Sigmoid colon (tissue), 3 donors: ENCODE data around the gene AKAP17A.

Experiments
- POLR2A ChIP-seq, 2 donors: fragments of 450-650 bp; IDR thresholded peaks; one replicate each; pipeline ENCODE4 v1.6.1; 2016; ENCODE audit warnings: antibody characterized with exemption in 2 of 2, mild to moderate bottlenecking in 2 of 2, moderate library complexity in 2 of 2
- TF ChIP-seq, protein P1 (sequence below), 4 experiments: fragments of 450-650 bp in 3 of 4; fragments of 200-600 bp in 1 of 4; IDR thresholded peaks; one replicate each; pipeline ENCODE4 v1.5.1; 2016 to 2019; ENCODE audit warnings: antibody characterized with exemption in 4 of 4, mild to moderate bottlenecking in 3 of 4, moderate library complexity in 2 of 4

DNA sequence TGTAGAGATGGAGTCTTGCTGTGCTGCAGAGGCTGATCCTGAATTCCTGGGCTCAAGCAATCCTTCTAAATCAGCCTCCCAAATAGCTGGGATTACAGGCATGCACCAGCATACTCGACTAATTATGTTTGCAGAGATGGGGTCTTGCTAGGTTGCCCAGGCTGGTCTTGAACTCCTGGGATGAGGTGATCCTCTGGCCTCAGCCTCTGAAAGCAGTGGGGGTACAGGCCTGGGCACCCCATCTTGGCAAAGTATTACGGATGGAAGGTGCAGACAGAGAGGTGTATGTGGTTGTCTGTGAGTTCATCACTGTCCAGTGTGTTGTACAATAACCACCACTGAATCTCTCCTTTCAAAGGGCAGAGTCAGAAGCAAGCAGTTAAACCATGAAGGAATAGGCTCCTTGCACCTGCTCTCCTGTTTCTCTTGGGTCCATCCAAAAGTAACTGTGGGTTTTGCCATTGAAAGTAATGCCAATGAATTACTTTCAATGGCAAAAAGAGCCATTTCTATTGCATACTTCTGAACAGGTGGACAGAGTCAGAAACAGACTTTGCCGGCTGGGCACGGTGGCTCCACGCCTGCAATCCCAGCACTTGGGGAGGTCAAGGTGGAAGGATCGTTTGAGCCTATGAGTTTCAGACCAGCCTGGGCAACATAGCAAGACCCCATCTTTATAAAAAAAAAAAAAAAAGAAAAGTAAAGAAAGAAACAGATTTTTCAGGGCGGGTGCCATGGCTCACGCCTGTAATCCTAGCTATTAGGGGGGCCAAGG is 7.0 kb upstream of the AKAP17A start:
- TF ChIP-seq, protein P1, sequence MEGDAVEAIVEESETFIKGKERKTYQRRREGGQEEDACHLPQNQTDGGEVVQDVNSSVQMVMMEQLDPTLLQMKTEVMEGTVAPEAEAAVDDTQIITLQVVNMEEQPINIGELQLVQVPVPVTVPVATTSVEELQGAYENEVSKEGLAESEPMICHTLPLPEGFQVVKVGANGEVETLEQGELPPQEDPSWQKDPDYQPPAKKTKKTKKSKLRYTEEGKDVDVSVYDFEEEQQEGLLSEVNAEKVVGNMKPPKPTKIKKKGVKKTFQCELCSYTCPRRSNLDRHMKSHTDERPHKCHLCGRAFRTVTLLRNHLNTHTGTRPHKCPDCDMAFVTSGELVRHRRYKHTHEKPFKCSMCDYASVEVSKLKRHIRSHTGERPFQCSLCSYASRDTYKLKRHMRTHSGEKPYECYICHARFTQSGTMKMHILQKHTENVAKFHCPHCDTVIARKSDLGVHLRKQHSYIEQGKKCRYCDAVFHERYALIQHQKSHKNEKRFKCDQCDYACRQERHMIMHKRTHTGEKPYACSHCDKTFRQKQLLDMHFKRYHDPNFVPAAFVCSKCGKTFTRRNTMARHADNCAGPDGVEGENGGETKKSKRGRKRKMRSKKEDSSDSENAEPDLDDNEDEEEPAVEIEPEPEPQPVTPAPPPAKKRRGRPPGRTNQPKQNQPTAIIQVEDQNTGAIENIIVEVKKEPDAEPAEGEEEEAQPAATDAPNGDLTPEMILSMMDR (IDR thresholded peaks at IDR 0.05), result no peak
- no peak for TF ChIP-seq POLR2A (IDR thresholded peaks at IDR 0.05)
